HUES48 (cell line): ENCODE measurements around the gene C3orf70.
A peak's percentile ranks its signal among the peaks of the same experiment; 100 is the strongest.

Source experiments
- H3K27ac ChIP-seq: one replicate; pipeline ENCODE4 v1.7.0; 2013; ENCODE audit warnings: low read depth, low read length, inconsistent platforms
- H3K27me3 ChIP-seq: 2 replicates; pipeline ENCODE4 v1.6.1; 2013; ENCODE audit warnings: mild to moderate bottlenecking, low read length; ENCODE audit not compliant: control insufficient read depth, insufficient read depth
- H3K36me3 ChIP-seq: 2 replicates; pipeline ENCODE4 v1.6.1; 2013; ENCODE audit warnings: low read length; ENCODE audit not compliant: control insufficient read depth, insufficient read depth
- H3K4me1 ChIP-seq: 2 replicates; pipeline ENCODE4 v1.6.1; 2013; ENCODE audit warnings: mild to moderate bottlenecking, low read length; ENCODE audit not compliant: control insufficient read depth, insufficient read depth
- H3K4me3 ChIP-seq: 2 replicates; pipeline ENCODE4 v1.5.1; 2013; ENCODE audit warnings: mild to moderate bottlenecking, low read depth, low read length
- H3K9ac ChIP-seq: 2 replicates; pipeline ENCODE4 v1.6.1; 2013; ENCODE audit warnings: mild to moderate bottlenecking, low read depth, low read length, moderate library complexity
- H3K9me3 ChIP-seq: 2 replicates; pipeline ENCODE4 v1.6.1; 2013; ENCODE audit warnings: low read length; ENCODE audit not compliant: control insufficient read depth, insufficient read depth

C3orf70 gene

DNA sequence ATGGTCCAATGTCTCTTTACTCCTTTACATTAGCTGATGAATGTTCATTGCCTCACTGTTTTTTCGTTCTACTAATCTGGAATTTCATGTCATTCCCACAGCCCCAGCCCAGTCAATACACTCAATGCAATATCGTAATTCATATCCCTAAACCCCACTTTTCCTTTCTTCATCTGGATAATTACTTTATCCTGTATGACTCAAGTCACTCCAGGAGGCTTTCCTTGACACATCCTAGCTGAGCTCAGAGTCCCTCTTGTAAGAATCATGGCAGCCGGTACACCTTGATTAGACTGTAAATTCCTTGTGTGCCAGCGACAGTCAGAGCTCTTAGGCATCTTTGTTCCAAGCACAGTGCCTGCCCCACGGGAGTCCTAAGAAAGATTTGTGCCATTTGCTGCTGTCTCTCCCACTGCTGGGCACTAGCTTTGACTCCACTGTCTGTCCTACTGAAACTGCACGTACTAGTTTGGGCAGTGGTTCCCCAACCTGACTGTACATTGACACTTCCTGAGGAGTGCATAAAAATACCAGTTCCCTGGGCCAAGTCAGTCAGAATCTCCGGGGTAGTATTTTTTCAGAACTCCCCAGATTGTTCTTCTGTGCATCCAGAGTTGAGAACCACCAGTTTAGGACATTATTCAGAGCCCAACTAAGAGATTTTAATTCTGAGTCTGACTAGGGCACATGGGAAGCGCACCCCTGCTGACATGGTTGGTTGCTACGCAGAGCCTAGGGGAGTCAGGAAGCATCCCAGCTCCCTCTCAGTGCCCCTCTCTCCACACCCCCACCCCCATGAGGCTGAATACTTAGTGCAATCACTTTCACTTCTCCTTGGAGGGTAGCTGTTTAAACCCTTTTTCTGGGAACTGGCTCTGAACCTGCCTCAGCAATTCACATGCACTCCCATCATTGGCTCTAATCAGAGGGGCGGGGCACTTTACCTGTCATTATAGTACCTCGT is 19.5 kb upstream of the C3orf70 start:
- Histone ChIP-seq H3K27ac (no peak overlapping the region), H3K9ac (no peak overlapping the region), H3K27me3 (no peaks in the 10 kb centered on the region), H3K9me3 (no peaks in the 10 kb centered on the region), H3K36me3 (no peaks in the 10 kb centered on the region), H3K4me1 (peaks cover 14% of the 10 kb centered on the region), H3K4me3 (no peak overlapping the region)

- H3K4me1 ChIP-seq = no peaks in the 10 kb centered on the region
- H3K27me3 ChIP-seq = no peaks in the 10 kb centered on the region; the same call in 1 of the 2 replicates
- H3K4me3 ChIP-seq = no peak overlapping the region
- H3K36me3 ChIP-seq = no peaks in the 10 kb centered on the region
- H3K27ac ChIP-seq = no peak overlapping the region
- H3K9ac ChIP-seq = no peak overlapping the region
- no peaks in the 10 kb centered on the region for H3K9me3 ChIP-seq
Measured at GRCh38 chr3:185164428-185165217, 11.8 kb upstream of the C3orf70 start.

GRCh38 chr3:185162634-185163033 is 9.8 kb upstream of the C3orf70 start:
- Histone ChIP-seq H3K4me3 (no peak overlapping the region), H3K27me3 (no peaks in the 10 kb centered on the region; the same call in 1 of the 2 replicates), H3K27ac (no peak overlapping the region), H3K9ac (no peak overlapping the region), H3K36me3 (no peaks in the 10 kb centered on the region), H3K9me3 (no peaks in the 10 kb centered on the region), H3K4me1 (no peaks in the 10 kb centered on the region)

GRCh38 chr3:185161761-185162160 is 8.9 kb upstream of the C3orf70 start:
- Histone ChIP-seq H3K27me3 (no peaks in the 10 kb centered on the region; the same call in 1 of the 2 replicates), H3K4me1 (no peaks in the 10 kb centered on the region), H3K4me3 (no peak overlapping the region), H3K9ac (no peak overlapping the region), H3K27ac (no peak overlapping the region), H3K9me3 (no peaks in the 10 kb centered on the region), H3K36me3 (no peaks in the 10 kb centered on the region)

DNA sequence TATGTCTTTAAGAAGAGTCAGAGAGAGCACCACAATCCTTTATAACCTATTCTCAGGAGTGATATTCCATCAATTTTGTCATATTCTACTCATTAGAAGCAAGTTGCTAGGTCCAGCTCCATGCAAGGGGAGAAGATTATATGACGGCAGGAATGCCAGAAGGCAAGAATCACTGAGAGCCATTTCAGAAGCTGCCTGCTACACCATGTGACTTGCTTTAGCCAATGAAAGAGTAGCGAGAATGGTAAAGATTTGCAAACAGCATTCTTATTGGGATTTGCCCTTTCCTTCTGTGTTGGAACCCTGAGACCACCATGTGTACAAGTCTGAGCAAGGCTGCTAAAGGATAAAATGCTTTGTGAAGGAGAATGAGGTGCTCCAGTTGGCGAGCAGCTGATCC is 4.5 kb upstream of the C3orf70 start:
- Histone ChIP-seq H3K9me3 (no peaks in the 10 kb centered on the region), H3K9ac (no peak overlapping the region), H3K27ac (no peak overlapping the region), H3K4me3 (no peak overlapping the region), H3K4me1 (peaks cover 4% of the 10 kb centered on the region; the same call in 1 of the 2 replicates), H3K36me3 (no peaks in the 10 kb centered on the region), H3K27me3 (peaks cover 13% of the 10 kb centered on the region)

GRCh38 chr3:185155678-185156077 is 2.8 kb upstream of the C3orf70 start:
- Histone ChIP-seq H3K27me3 (peaks cover 30% of the 10 kb centered on the region), H3K9me3 (no peaks in the 10 kb centered on the region), H3K4me1 (peaks cover 14% of the 10 kb centered on the region), H3K9ac (no peak overlapping the region), H3K27ac (no peak overlapping the region), H3K4me3 (no peak overlapping the region), H3K36me3 (no peaks in the 10 kb centered on the region)

GRCh38 chr3:185153861-185154629 is 1.2 kb upstream of the C3orf70 start:
- peak overlapping the region; percentile 9; the same call in 1 of the 2 replicates for H3K4me3 ChIP-seq
- H3K27ac ChIP-seq = no peak overlapping the region
- H3K4me1 ChIP-seq = peaks cover 14% of the 10 kb centered on the region
- no peaks in the 10 kb centered on the region for H3K9me3 ChIP-seq
- H3K36me3 ChIP-seq = no peaks in the 10 kb centered on the region
- no peak overlapping the region for H3K9ac ChIP-seq
- H3K27me3 ChIP-seq = peaks cover 38% of the 10 kb centered on the region

DNA sequence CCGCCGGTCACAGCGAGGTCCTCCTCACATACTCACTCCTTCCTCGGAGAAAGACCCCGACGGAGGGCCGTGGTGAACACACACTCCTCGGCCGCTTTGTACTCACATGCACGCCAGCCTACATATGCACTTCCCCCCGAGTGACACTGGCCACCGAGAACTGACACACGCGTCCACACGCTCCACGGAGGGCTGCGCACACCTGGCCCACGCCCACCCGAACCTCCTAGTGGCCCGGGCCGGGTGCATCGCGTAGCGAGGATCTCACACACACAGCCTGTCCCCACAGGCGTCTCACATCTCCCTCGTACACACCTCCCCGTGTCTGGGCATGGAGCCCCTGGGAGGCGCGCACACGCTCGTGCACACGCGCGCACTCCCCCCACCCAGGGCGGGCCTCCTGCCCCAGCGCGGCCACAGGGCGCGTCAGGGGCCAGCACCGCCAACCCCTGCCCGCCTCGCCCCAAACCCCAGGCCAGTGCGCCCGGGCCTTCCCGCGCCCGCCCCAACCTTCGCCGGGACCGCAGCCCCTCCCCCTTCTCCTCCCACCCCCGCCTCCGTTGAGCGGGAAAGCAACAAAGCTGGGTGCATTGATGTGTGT is 411 bp upstream of the C3orf70 start:
- H3K36me3 ChIP-seq = no peaks in the 10 kb centered on the region
- H3K27me3 ChIP-seq = peaks cover 38% of the 10 kb centered on the region
- peak overlapping the region; percentile 55 for H3K4me3 ChIP-seq
- H3K4me1 ChIP-seq = peaks cover 14% of the 10 kb centered on the region
- H3K9ac ChIP-seq = no peak overlapping the region
- no peaks in the 10 kb centered on the region for H3K9me3 ChIP-seq
- H3K27ac ChIP-seq = no peak overlapping the region

DNA sequence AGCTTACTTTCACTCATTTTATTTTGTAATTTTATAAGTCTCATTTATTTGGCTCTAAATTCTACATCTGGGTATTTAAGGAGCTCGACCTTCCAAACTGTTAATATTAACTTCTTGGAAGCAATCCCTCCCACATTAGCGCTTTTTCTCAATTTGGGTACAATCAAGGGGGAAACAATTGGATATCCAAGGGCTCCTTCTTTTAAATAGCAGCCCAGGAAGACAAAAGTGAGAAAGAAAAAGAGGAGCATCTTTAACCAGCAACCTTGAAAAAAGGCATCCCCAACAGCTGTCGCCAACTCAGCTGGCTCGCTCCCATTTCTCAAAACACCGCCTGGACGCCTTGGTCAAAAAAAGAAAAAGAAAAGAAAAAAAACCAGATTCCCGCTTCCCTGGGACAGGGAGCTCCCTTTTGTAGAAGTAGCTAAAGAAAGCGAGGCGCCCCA is 873 bp downstream of the C3orf70 start:
- H3K9ac ChIP-seq = no peak overlapping the region; the same call in 1 of the 2 replicates
- peaks cover 38% of the 10 kb centered on the region for H3K27me3 ChIP-seq
- H3K9me3 ChIP-seq = no peaks in the 10 kb centered on the region
- H3K27ac ChIP-seq = no peak overlapping the region
- peaks cover 17% of the 10 kb centered on the region for H3K4me1 ChIP-seq
- H3K4me3 ChIP-seq = peak overlapping the region; percentile 55
- H3K36me3 ChIP-seq = no peaks in the 10 kb centered on the region
